ENCODE data around the gene TRAPPC3L.

Gene TRAPPC3L

GRCh38 chr6:116450185-116450710 lies 95.2 kb downstream of the TRAPPC3L start:
- TF ChIP-seq CTCF (IDR thresholded peaks at IDR 0.05; ENCODE audit: insufficient read depth, low read length, missing control alignments) = no peak
- no peak for DNase-seq (ENCODE audit: low read depth, low spot score)
- ChIA-PET POLR2A (no interaction called here), CTCF (interaction anchor here (0.8 to 2.2 kb wide), 4 partner anchors 11 to 163 kb away, joined by 3 to 6 read pairs (median 4); partner anchors contain the start of gene CALHM6)
- no peak overlapping the region for H3K4me3 ChIP-seq (ENCODE audit: low read depth, low read length)

- DNase-seq (ENCODE audit: low read depth, low spot score) = no peak
- POLR2A ChIA-PET = no interaction called here
- H3K4me3 ChIP-seq (ENCODE audit: low read depth, low read length) = no peak overlapping the region
- CTCF ChIA-PET = interaction anchor here (0.7 to 2.2 kb wide), 3 partner anchors 11 to 181 kb away, joined by 3 to 6 read pairs (median 4); partner anchors contain the start of gene CALHM6
- TF ChIP-seq CTCF (IDR thresholded peaks at IDR 0.05; ENCODE audit: insufficient read depth, low read length, missing control alignments) = no peak
Measured at GRCh38 chr6:116449565-116449964, 95.9 kb downstream of the TRAPPC3L start.

GRCh38 chr6:116447496-116448011 lies 97.9 kb downstream of the TRAPPC3L start:
- CTCF ChIA-PET = interaction anchor here (1.3 to 1.4 kb wide), 2 partner anchors 25 to 160 kb away, joined by 3 to 5 read pairs; no protein-coding TSS in a partner anchor
- peak; percentile 99 for DNase-seq (ENCODE audit: low read depth, low spot score)
- no peak overlapping the region for H3K4me3 ChIP-seq (ENCODE audit: low read depth, low read length)
- POLR2A ChIA-PET = interaction anchor here (0.9 to 1.1 kb wide), 3 partner anchors 10 to 76 kb away, joined by 4 read pairs; partner anchors contain the start of gene DSE
- no peak for TF ChIP-seq CTCF (IDR thresholded peaks at IDR 0.05; ENCODE audit: insufficient read depth, low read length, missing control alignments)

GRCh38 chr6:116447052-116447451 lies 98.4 kb downstream of the TRAPPC3L start:
- H3K4me3 ChIP-seq (ENCODE audit: low read depth, low read length) = no peak overlapping the region; the same call in 1 of the 2 replicates
- TF ChIP-seq CTCF (IDR thresholded peaks at IDR 0.05; ENCODE audit: insufficient read depth, low read length, missing control alignments) = no peak
- ChIA-PET POLR2A (interaction anchor here (0.9 to 1.1 kb wide), 3 partner anchors 11 to 76 kb away, joined by 4 read pairs; partner anchors contain the start of gene DSE), CTCF (interaction anchor here (0.7 to 5.6 kb wide), 8 partner anchors 20 to 159 kb away, joined by 3 to 49 read pairs (median 4); partner anchors contain the start of gene CALHM5)
- DNase-seq (ENCODE audit: low read depth, low spot score) = no peak

- TF ChIP-seq CTCF (IDR thresholded peaks at IDR 0.05; ENCODE audit: insufficient read depth, low read length, missing control alignments) = no peak
- ChIA-PET CTCF (interaction anchor here (0.7 to 5.6 kb wide), 7 partner anchors 19 to 166 kb away, joined by 3 to 49 read pairs (median 5); partner anchors contain the start of genes CALHM5 and TSPYL1), POLR2A (no interaction called here)
- DNase-seq (ENCODE audit: low read depth, low spot score) = no peak
- no peak overlapping the region for H3K4me3 ChIP-seq (ENCODE audit: low read depth, low read length)
Measured at GRCh38 chr6:116446399-116446798, 99.1 kb downstream of the TRAPPC3L start.

- no peak for DNase-seq (ENCODE audit: low read depth, low spot score)
- POLR2A ChIA-PET = no interaction called here
- H3K4me3 ChIP-seq (ENCODE audit: low read depth, low read length) = no peak overlapping the region
- TF ChIP-seq CTCF (IDR thresholded peaks at IDR 0.05; ENCODE audit: insufficient read depth, low read length, missing control alignments) = no peak
- CTCF ChIA-PET = interaction anchor here (0.8 to 5.6 kb wide), 17 partner anchors 9 to 228 kb away, joined by 3 to 49 read pairs (median 4); partner anchors contain the start of gene TSPYL1
Measured at GRCh38 chr6:116445102-116445501, 100.4 kb downstream of the TRAPPC3L start.

Measured in AG04449 (cell line).